Stimulated activated CD8-positive, alpha-beta memory T cell treated with anti-CD3 and anti-CD28 coated beads, Interleukin-4, amount 100 ng/mL, for 1 hour (primary cell): ENCODE results near the gene KIF6.

Source experiments
- DNase-seq, 2 donors: peaks; one replicate each; pipeline ENCODE4 v3.0.0-alpha.2; 2020; ENCODE audit warnings: low read depth in 2 of 2, low spot score in 1 of 2

The KIF6 gene, protein sequence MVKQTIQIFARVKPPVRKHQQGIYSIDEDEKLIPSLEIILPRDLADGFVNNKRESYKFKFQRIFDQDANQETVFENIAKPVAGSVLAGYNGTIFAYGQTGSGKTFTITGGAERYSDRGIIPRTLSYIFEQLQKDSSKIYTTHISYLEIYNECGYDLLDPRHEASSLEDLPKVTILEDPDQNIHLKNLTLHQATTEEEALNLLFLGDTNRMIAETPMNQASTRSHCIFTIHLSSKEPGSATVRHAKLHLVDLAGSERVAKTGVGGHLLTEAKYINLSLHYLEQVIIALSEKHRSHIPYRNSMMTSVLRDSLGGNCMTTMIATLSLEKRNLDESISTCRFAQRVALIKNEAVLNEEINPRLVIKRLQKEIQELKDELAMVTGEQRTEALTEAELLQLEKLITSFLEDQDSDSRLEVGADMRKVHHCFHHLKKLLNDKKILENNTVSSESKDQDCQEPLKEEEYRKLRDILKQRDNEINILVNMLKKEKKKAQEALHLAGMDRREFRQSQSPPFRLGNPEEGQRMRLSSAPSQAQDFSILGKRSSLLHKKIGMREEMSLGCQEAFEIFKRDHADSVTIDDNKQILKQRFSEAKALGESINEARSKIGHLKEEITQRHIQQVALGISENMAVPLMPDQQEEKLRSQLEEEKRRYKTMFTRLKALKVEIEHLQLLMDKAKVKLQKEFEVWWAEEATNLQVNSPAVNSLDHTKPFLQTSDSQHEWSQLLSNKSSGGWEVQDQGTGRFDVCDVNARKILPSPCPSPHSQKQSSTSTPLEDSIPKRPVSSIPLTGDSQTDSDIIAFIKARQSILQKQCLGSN

DNA sequence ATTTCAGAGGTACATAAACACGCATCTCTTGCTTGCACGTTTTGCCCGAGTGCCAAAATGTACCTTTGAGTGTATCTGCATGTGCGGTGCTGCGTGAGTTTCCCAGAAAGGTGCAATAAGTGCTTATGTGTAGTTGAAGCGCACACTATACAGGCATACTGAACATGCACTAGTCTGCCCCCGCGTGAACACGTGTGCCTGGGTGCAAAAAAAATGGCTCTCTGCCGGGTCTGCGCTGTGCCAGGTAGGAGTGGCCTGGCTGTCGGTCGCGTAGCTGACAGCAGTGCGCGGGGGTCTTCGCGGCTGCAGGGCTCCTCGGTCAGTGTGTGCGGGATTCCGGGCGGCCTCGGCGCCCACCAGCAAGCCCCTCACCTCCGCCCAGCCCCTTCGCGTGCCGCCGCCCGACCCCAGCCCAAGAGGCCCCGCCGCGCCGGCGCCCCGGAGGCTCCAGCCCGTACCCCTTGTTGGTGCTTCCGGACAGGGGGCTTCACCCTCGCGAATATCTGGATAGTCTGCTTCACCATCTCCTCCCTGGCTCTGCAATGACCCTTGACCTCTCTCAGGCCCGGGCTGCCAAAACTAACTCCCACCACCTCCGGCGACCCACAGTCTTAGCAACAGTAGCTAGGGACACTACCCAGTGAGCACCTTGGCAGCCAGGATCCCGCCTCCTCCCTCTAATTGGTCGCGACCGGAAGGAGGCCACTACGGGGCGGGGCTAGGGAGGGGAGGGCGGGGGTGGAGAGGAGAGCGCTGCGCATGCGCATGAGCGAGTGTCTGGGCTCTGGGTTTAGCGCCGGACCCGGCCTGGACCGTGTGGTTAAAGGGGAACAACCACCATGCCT, at the start of gene KIF6:
TSS of gene KIF6 (minus strand) at position 622 of the 845 bp plus-strand sequence. CDS start at position 524, 98 bp downstream.
- DNase-seq = peak; percentile 27 to 50

DNA sequence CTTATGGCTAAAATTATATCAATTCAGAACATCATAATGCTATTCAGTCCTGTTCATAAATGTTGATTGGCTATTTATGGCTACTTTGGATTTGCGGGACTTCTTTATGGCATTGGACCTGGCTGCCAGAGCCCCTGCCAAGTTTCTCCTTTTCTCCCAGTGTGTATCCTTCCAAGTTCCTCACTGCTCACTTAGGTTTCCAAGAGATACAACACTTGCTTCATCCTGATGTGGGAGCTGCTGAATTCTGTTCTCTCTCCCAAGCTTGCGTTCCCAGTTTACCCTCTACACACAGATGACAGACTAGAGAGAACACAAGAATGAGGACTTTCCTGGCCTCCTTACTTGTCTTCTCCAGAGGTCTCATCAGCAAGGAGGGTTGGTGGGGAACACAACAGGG, 48.6 kb upstream of the KIF6 start:
- no peak for DNase-seq

DNA sequence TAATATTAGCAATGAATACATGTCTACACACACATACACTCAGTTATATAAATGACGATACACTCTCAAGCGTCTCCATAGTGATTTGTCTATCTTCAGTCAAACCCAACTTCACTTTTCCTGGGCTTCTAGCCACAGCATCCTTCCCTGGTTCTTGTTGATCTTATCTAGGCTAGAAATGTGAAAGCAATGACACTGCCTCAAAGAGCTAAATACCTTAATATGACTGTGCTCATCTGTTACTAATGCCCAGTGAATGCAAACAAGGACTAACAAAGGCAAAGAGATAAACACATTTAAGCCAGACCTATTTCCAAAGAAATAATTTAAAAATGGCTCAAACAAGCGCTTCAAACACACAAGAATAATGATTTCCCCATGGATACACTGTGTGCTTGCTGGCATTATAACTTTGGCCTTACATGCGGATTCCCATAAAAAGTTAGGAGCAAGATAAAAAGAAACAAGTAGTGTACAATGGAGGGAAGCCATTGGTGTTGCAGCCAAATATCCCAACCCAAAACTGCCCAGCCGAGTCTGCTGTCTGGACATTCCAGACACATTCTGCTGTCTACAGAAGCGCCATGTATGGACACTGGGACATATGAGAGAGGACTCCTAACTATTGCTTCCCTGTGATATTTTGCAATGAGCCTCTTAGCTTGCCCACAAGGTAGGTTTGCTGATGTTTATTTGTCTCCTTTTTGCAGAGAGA, 47.5 kb upstream of the KIF6 start:
- no peak for DNase-seq

DNA sequence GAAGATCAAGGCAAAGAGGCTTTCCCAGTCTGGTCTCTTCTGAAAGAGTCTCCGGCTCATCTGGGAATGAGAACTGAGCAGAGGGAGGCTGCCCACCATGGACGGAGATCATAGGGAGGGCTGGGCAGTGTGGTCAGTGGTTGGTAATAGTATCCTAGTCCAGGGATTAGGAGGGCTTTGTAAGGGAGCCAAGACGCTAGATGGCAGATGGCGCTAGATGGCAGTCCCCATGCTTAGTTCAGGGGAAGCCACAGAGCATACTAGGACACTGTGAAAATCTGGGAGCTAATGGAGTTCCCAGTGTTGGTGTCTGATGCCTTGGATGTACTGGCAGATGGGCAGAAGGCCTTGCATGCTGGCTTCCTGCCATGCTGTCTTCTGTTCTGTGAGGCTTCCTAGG, 45.2 kb upstream of the KIF6 start:
- DNase-seq = no peak

DNA sequence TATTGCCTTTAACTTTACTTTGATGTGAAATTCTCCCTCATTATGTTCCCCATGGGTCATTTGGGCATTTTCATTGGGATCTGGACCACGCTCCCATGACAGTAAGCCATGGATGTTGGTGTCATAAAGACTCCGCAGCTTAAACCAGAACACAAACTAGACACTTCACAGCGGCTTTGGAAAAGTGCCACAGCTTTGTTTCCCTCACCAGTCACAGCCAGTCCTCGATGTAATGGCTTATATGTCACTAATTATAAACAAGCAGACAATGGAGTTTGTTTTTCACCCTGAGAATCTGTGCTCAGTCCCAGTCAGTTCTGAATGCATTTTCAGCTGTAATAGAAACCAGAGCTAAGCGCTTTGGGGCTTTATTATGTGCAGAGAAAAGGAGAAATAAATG, 43.8 kb upstream of the KIF6 start:
- no peak for DNase-seq

DNA sequence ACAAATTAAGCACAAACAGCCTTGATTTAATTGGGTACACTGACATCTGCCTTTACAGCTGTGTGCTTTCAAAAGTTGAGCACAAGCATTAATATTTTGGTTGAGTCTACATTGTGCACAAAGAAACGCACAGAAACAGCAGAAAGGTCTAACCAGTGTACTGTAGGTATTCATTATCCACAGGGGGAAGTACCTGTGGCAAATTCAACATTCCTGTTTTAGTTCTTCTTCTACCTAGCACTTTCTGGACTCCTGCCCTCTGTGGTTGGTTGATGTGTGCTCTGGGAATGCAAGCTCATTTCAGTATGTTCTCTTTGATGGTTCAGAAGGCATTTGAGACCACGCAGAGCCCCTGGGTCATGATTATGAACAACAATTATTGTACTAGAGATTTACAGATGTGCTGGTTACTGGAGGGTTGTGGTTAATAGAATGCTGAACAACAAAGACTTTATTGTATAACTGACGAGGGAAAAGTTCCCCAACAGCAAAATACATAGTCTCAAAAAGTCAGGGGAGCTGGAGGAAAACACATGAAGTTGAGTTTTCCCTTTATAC, 40.4 kb upstream of the KIF6 start:
- DNase-seq = no peak

DNA sequence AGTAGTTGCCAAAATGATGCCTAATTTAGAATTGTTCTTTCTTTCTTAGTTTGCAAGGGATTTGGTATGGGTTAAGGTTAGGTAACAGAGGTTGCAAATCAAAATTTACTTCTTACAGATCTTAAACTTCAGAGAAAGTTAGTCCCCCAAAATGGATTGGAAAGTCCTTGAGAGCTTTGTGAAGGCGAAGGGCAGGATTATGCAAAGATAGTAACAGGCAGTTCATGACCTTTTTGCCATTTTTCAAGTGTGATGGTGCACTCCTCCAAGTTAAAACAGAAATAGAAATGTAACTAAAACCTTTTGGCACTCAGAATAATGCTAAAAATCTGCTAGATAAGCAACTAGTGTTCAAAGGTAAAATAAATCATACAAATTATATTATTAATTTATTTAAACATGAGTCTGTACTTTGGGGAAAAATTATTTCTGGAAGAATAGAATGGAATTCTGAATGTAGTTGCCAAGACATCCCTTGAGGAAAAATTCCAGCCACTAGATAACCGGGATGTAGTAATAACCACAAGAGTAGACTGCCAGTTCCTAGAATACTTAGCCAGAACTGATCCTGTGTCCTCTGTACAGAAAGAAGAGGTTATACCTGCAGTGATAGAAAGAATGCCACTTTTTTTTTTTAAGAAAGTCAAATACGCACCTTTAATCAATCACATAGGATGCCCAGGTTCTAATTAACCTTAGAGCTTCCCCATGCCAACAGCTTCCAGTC, 35.2 kb upstream of the KIF6 start:
- no peak for DNase-seq

DNA sequence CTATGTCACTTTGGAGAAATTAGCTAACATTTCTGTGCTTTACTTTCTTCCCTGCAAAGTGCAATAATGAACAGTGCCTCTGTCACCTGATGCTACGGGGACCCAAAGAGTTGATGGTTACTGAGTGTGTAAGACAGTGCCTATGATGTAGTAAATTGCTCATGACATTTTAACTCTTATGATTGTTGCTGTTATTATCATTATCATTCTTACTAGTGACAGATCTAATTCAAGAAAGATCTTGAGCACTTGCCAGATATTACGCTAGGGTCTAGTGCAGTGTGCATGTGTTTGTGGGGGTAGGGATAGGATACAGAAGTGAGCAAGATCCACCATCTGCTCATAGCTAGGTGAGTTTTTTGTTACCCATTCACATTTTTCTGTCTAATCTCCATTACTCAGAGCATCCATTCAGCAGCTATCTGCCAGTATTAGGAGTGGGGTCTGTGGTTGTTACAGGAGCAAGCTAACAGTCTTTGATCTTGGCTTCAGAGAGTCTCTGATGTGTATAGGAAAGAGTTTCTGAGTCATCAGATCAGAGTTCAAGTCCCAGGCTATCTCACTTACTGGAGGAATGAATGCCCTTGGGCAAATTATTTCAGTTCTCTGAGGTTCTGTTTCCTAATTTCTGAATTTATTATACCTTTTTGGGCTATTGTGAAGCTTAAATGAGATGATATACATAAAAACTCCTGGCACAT, 33.8 kb upstream of the KIF6 start:
- no peak for DNase-seq

DNA sequence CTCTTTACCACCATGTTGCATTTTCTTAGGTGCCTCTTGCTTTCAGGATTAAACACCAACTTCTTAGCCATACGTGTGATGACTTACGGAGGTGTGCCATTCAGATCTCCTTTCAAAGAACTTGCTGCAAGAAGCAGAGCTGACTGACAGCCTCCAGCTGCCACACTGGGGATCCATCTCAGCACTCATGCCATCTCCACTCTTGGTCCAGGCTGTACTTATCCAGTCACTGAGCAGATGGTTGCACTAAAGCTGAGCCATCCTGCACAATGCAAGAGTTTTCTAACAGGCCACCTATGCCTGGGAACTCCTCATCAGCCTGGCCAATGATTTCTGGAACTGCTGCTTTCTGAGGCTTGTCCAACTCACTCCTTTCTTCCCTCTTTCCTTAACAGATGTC, 31.4 kb upstream of the KIF6 start:
- DNase-seq = no peak

DNA sequence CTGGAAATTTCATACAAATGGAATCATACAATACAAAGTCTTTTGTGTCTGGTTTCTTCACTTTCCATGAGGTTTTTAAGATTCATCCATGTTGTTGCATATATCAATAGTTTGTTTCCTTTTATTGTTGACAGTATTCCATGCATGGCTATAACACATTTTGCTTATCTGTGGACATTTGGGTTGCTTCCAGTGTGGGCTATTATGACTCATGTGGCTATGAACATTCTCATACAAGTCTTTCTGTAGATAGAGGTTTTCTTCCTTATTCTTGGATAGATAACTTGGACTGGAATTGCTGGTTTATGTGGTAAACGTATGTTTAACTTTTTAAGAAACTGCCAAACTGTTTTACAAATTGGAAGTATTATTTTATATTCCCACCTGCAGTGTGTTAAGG, 30.0 kb upstream of the KIF6 start:
- DNase-seq = no peak

DNA sequence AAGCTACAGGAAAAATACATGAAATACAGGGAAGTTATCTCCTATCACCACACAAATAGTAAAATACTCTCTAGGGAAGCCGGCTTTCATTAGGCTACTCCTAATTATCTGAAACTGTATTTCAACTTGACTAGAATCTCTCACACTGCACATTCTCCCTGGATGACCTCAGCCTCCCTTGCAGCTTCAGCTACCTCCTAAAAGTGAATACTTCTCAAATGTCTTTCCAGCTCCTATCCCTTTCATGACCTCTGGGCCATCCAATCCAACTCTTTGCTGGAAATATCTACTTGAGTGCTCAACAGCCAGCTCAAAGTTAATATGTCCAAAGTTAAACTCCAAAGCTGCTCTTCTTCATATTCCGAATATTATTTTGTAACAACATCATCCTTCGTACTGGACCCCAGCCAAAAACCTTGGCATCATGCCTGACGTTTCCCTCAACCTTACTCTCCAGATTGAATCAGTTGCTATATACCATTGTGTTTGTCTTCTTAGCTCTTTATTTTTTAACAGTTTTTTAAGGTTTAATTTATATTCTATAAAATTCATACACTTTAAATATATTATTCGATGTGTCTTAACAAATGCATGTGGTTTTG, 29.4 kb upstream of the KIF6 start:
- DNase-seq = no peak

DNA sequence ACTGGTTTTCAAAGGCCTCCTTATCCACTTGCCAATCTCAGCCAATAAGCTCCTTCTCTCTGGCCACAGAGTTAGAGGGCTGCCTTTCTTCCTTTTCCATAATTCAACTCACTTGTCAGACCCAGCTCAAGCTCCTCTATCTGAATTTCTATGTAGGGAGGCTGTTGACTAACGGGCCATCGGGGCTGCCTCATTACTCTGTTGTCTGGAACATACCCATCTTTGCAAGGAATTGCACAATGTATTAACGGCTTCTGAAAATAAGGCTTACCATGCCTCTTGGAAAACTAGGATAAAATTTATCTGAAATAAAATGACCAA, 28.5 kb upstream of the KIF6 start:
- no peak for DNase-seq

DNA sequence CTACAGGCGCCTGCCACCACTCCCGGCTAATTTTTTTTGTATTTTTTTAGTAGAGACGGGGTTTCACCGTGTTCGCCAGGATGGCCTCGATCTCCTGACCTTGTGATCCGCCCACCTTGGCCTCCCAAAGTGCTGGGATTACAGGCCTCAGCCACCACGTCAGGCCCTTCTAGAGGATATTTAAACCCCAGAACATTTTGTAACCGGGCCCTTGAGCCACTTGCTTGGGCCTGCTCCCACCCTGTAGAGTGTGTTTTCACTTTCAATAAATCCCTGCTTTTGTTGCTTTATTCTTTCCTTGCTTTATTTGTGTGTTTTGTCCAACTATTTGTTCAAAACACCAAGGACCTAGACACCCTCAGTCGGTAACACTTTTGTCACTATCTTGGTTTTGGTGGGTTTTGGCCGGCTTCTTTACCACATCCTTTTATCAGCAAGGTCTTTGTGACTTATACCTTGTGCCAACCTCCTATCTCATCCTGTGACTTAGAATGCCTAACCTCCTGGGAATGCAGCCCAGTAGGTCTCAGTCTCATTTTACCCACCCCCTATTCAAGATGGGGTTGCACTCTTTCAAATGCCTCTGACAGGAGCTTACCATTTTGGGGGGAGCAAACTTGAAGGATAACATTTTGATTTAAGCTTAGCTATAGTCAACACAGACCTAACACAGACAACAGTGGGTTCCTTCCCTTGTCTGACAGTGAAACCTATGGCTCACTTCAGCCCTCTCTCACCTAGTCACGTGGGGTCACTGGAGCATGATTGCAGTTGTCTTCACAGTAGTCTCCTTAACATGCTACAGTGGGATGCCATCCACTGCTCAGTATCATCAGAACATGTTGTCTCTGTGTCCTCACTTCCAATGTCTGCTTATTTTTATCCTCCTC, 27.9 kb upstream of the KIF6 start:
- no peak for DNase-seq

DNA sequence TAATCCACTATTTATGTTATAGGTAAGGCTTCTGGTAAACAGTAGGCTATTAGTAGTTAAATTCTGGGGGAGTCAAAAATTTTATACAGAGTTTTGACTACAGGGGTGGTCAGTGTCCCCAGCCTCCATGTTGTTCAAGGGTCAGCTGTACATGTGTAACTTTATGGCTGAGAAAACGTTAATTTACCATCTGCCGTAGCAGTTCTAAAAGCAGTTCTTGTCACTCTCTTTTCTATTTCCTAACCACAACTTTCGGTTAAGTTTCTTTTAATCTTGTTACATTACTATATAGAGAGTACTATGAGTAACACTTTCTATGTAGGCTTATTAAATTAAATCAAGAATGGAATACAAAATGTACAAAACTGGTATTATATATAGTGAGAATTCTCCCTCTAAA, 21.6 kb upstream of the KIF6 start:
- DNase-seq = no peak

DNA sequence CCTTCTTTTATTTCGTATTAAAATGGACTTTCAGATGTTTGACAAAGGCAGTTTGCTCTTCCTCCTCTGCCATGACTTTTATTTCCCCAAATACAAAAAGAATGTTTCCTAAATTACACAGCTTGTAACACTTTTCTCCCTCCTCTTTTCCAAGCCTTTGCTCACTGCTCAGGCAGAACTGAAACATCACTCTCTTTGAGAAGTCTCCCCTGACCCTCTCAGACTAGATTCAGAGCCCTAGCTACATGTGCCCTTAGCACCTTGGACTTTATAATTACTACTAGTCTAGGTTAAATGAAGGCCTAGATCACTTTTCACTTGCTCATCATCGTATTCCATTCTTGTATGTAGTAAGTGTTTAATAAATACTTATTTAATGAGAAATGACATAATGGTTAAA, 8.5 kb upstream of the KIF6 start:
- DNase-seq = no peak

DNA sequence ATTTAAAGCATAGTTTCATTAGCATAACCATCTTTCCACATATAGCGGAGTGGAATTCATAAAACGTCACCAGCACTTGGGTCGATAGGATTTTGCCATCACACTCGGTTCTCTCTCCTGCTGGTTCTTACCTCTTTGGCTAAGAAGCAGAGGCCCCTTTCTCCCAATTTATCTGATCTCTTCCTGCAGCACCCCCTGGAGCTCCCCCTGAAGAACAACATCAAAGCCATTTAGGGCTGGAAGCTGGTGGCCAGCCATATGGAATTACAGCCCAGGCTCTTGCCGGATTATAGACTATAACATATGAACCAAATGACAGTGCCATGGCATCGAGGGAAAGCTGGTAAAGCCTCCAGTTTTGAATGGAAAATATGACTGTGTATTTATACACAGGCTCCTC, 6.4 kb upstream of the KIF6 start:
- no peak for DNase-seq

DNA sequence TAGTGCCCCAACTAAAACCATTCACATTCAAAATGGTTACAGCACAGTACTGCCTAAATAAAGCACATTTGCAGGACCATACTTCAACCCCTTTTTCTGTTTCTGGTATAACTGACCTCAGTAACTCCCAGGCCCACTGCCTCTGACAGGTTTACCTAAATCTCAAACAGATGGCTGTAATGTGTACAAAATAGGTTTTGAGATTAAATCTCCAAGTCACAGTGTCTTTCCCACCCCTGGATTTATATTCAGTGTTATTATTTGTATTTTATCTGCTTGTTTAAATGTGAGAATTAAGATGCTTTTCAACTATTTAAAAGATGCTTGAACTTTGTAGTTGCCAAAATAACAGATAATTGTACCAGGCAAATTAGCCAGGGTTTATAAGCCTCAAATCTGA, 4.7 kb upstream of the KIF6 start:
- no peak for DNase-seq

DNA sequence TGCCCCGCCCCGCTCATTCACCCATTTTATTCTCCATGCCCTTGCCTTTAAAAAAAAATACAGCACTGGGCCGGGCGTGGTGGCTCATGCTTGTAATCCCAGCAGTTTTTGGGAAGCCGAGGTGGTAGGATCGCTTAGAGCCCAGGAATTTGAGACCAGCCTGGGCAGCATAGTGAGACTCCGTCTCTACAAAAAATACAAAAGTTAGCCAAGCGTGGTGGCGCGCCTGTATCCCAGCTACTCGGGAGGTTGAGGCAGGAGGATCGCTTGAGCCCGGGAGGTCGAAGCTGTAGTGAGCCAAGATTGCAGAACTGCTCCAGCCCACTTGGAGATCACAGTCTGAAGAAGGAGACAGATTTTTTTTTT, 407 bp upstream of the KIF6 start:
- DNase-seq = no peak
